Activated CD4-positive, alpha-beta T cell treated with anti-CD3 and anti-CD28 coated beads for 1 hour (primary cell): ENCODE data around the gene CAP1.
"Not testable (repeated sequence)": the region's sequence is repeated elsewhere in the genome, so short reads cannot be mapped to it uniquely, and the experiment has no call there.

Experiments used
- DNase-seq: peaks from one replicate; pipeline ENCODE4 v3.0.0-alpha.2; 2020

The CAP1 gene

GRCh38 chr1:40059338-40059959 is 18.9 kb downstream of the CAP1 start:
- no peak for DNase-seq

- no peak for DNase-seq
Measured at GRCh38 chr1:40059960-40060750, 19.6 kb downstream of the CAP1 start.

GRCh38 chr1:40064797-40065499 is 24.4 kb downstream of the CAP1 start:
- no peak for DNase-seq

GRCh38 chr1:40067023-40067422 is 26.5 kb downstream of the CAP1 start:
- DNase-seq, result no peak

GRCh38 chr1:40067851-40068250 is 27.3 kb downstream of the CAP1 start:
- no peak for DNase-seq

- no peak for DNase-seq
Measured at GRCh38 chr1:40072142-40072541, 31.6 kb downstream of the CAP1 start.

GRCh38 chr1:40073062-40073461 is 32.5 kb downstream of the CAP1 start:
- no peak for DNase-seq

- no peak for DNase-seq
Measured at GRCh38 chr1:40075266-40075665, 34.7 kb downstream of the CAP1 start.

GRCh38 chr1:40076895-40077312 is 36.4 kb downstream of the CAP1 start:
- DNase-seq, result no peak

GRCh38 chr1:40078512-40079333 is 38.2 kb downstream of the CAP1 start:
- no peak for DNase-seq

GRCh38 chr1:40079774-40080400 is 39.4 kb downstream of the CAP1 start:
- DNase-seq, result no peak

- no peak for DNase-seq
Measured at GRCh38 chr1:40081871-40082270, 41.3 kb downstream of the CAP1 start.

- not testable (repeated sequence) for DNase-seq
Measured at GRCh38 chr1:40084750-40085149, 44.2 kb downstream of the CAP1 start.

- no peak for DNase-seq
Measured at GRCh38 chr1:40090652-40091355, 50.3 kb downstream of the CAP1 start.

- DNase-seq, result no peak
Measured at GRCh38 chr1:40092241-40092640, 51.7 kb downstream of the CAP1 start.

GRCh38 chr1:40092706-40093639 is 52.4 kb downstream of the CAP1 start:
- DNase-seq, result no peak

GRCh38 chr1:40094466-40095110 is 54.1 kb downstream of the CAP1 start:
- DNase-seq, result no peak

GRCh38 chr1:40095806-40096205 is 55.3 kb downstream of the CAP1 start:
- DNase-seq, result no peak

- DNase-seq, result no peak
Measured at GRCh38 chr1:40096646-40096976, 56.1 kb downstream of the CAP1 start.
